HCT116 (cell line): ENCODE measurements around the gene SLC7A9.

Experiments used
- CTCF ChIP-seq, 3 experiments: fragments of 200-600 bp in 1 of 3; sonication (generic) in 1 of 3; IDR thresholded peaks in 2 of 3; conservative IDR thresholded peaks in 1 of 3; 2 replicates each; pipeline ENCODE4 v1.5.1; 2012 to 2017; ENCODE audit warnings: low read depth in 2 of 3, low read length in 2 of 3, antibody characterized with exemption in 1 of 3, borderline replicate concordance in 1 of 3, control low read depth in 1 of 3, mild to moderate bottlenecking in 1 of 3, mixed read lengths in 1 of 3, mixed run types in 1 of 3, moderate library complexity in 1 of 3; ENCODE audit not compliant: insufficient read depth in 1 of 3
- JUND ChIP-seq: IDR thresholded peaks from 2 replicates; pipeline ENCODE4 v1.6.1; 2012
- POLR2A ChIP-seq: IDR thresholded peaks from 2 replicates; pipeline ENCODE4 v1.7.0; 2011; ENCODE audit warnings: borderline replicate concordance; ENCODE audit not compliant: insufficient read depth, insufficient read length; ENCODE audit errors: extremely low read depth
- RAD21 ChIP-seq: IDR thresholded peaks from 2 replicates; pipeline ENCODE4 v1.6.1; 2012; ENCODE audit warnings: low read depth, mild to moderate bottlenecking
- TCF7L2 ChIP-seq: IDR thresholded peaks from 2 replicates; pipeline ENCODE4 v1.7.0; 2011; ENCODE audit warnings: borderline replicate concordance, inconsistent platforms; ENCODE audit not compliant: insufficient read depth, insufficient read length; ENCODE audit errors: extremely low read depth
- ZBTB33 ChIP-seq: IDR thresholded peaks from 2 replicates; pipeline ENCODE4 v1.6.1; 2011; ENCODE audit warnings: mild to moderate bottlenecking, low read length, moderate library complexity; ENCODE audit not compliant: insufficient replicate concordance; ENCODE audit errors: extremely low read depth
- ZNF274 ChIP-seq: fragments of 200-500 bp; sonication (Bioruptor generic); IDR thresholded peaks from 2 replicates; pipeline ENCODE4 v1.6.1; 2014; ENCODE audit warnings: mild to moderate bottlenecking, low read depth, low read length, inconsistent platforms

- no peak for TF ChIP-seq POLR2A
- no peak for TF ChIP-seq CTCF (IDR thresholded peaks at IDR 0.05 in 2 of 3, conservative IDR thresholded peaks at IDR 0.05 in 1 of 3; ENCODE audit: borderline replicate concordance in 1 of 3, insufficient read depth in 1 of 3, low read depth in 2 of 3, low read length in 2 of 3)
- no peak for TF ChIP-seq ZNF274
- TF ChIP-seq TCF7L2, result no peak
- no peak for TF ChIP-seq ZBTB33
- no peak for TF ChIP-seq JUND
- TF ChIP-seq RAD21, result no peak
These were observed 22.0 kb upstream of the SLC7A9 start for GRCh38 chr19:32891609-32892008.
